ENCODE data around the gene F2R. TPM values are rescaled to one million over a fixed set of nuclear protein-coding genes. Genes with fewer than 3 reads are reported as not detected.

The F2R gene
- total RNA-seq, 4 donors from 2014 or later, result 5.8 to 11.3 (median 9.5) TPM

- ATAC-seq (ENCODE audit: low FRiP score) (no peak), DNase-seq (ENCODE audit: low spot score) (no peak)
- TF ChIP-seq, protein P1, sequence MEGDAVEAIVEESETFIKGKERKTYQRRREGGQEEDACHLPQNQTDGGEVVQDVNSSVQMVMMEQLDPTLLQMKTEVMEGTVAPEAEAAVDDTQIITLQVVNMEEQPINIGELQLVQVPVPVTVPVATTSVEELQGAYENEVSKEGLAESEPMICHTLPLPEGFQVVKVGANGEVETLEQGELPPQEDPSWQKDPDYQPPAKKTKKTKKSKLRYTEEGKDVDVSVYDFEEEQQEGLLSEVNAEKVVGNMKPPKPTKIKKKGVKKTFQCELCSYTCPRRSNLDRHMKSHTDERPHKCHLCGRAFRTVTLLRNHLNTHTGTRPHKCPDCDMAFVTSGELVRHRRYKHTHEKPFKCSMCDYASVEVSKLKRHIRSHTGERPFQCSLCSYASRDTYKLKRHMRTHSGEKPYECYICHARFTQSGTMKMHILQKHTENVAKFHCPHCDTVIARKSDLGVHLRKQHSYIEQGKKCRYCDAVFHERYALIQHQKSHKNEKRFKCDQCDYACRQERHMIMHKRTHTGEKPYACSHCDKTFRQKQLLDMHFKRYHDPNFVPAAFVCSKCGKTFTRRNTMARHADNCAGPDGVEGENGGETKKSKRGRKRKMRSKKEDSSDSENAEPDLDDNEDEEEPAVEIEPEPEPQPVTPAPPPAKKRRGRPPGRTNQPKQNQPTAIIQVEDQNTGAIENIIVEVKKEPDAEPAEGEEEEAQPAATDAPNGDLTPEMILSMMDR (IDR thresholded peaks at IDR 0.05), result no peak
Measured at GRCh38 chr5:76704131-76704663, 11.7 kb upstream of the F2R start.

- TF ChIP-seq, protein P1 (IDR thresholded peaks at IDR 0.05), result no peak
- no peak for DNase-seq (ENCODE audit: low spot score)
- ATAC-seq (ENCODE audit: low FRiP score), result no peak
Measured at GRCh38 chr5:76705574-76705973, 10.4 kb upstream of the F2R start.

DNA sequence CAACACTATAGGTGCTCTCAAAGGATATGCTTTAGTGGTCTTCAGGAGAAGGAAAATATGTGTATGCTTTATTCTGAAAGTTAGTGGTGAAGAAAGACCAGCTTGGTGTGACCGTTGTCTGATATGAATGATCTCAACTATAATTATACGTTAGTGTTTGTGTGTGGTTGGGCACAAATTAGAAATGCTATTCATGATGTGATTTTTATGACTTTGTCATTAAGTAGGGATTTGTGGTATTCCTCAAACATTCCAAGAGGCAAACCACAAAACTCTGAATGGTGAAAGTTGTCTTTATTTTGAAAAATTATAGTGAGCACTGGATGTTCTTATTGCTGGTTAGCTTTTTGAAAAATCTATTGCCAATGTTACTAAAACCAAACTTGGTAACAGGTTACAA lies 6.2 kb upstream of the F2R start:
- TF ChIP-seq, protein P1 (IDR thresholded peaks at IDR 0.05), result no peak
- DNase-seq (ENCODE audit: low spot score), result no peak
- ATAC-seq (ENCODE audit: low FRiP score), result no peak

GRCh38 chr5:76710991-76711390 lies 4.9 kb upstream of the F2R start:
- ATAC-seq (ENCODE audit: low FRiP score) (no peak), DNase-seq (ENCODE audit: low spot score) (no peak)
- TF ChIP-seq, protein P1 (IDR thresholded peaks at IDR 0.05), result no peak

DNA sequence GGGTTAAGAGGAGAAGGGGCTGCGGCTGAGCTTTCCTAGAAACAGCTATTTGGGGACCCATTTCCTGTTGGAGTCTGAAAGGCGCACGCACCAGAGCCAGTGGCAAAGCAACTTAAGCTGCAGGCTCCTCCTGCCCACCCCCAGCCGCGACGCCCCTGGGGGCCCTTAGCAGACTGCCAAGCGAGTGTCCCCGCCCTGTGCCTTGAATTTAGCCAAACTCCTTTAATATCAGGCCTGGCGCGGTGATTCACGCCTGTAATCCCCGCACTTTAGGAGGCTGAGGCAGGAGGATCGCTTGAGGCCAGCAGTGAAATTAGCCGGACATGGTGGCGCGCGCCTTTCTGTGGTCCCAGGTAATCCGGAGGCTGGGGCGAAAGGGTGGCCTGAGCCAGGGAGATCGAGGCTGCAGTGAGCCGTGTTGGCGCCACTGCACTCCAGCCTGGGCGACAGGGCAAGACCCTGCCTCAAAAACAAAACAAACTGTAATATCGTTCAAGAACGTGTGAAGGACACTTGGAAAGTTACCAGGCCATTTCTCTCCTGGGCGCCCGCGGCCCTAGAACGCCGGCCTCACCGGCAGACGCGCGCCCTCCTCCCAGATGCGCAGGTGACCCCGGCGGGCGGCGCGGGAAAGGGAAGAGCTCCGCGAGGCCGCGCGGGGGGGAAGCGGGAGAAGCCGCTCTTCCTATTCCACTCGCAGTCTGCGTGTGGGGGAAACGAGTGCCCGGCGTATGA lies 1.0 kb upstream of the F2R start:
- no peak for DNase-seq (ENCODE audit: low spot score)
- TF ChIP-seq, protein P1 (IDR thresholded peaks at IDR 0.05), result no peak
- ATAC-seq (ENCODE audit: low FRiP score), result peak; percentile 39

DNA sequence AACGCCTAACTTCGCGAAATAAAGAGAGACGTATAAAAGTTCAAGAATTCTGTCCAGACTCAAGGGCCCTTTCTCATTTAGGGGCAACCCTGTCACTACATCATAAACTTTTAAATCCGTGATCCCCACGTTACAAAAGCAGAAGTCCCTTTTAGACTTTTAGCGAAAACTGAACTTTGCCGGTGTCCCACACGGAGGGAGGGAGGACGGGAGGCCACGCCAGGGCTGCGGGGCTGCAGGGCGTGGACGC lies 515 bp upstream of the F2R start:
- ATAC-seq (ENCODE audit: low FRiP score) (no peak), DNase-seq (ENCODE audit: low spot score) (no peak)
- TF ChIP-seq, protein P1 (IDR thresholded peaks at IDR 0.05), result no peak

GRCh38 chr5:76716456-76717157 lies 681 bp downstream of the F2R start:
- TF ChIP-seq, protein P1 (IDR thresholded peaks at IDR 0.05), result no peak
- no peak for ATAC-seq (ENCODE audit: low FRiP score)
- no peak for DNase-seq (ENCODE audit: low spot score)
